ENCODE results near the gene FBXL7.

FBXL7 gene

DNA sequence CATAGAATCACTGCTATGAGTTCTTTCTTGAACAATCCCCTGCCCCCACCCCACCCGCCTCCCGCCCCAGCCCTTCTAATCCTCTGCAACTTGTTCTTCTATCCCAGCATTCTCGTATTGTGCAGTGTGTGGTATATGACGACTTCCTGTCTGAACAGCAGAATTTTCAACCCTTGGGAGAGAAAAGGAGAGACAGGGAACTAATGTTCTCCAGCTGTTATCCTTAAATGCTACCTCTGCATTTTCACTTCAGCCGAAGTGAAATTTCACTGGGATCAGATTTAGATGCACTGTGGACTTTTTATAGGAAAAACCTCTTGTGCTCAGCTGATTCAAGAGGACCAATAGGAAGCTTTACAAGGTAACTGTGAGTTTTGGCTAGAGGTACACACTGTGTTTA lies 2.2 kb downstream of the FBXL7 start:
- TF ChIP-seq ISL1 (CRISPR knock-in tag; IDR thresholded peaks at IDR 0.05) (no peak), ZNF70 (CRISPR knock-in tag; IDR thresholded peaks at IDR 0.05) (no peak), CSDC2 (CRISPR knock-in tag; IDR thresholded peaks at IDR 0.05) (no peak), ZFP30 (CRISPR knock-in tag; IDR thresholded peaks at IDR 0.05) (no peak), OSR1 (CRISPR knock-in tag; IDR thresholded peaks at IDR 0.05) (no peak), ZFP3 (CRISPR knock-in tag; IDR thresholded peaks at IDR 0.05) (no peak), TCF4 (CRISPR knock-in tag; IDR thresholded peaks at IDR 0.05; ENCODE audit: borderline replicate concordance) (no peak), SNAI2 (CRISPR knock-in tag; IDR thresholded peaks at IDR 0.05) (no peak), ESRRG (CRISPR knock-in tag; IDR thresholded peaks at IDR 0.05) (no peak)
- TF ChIP-seq, protein P1, sequence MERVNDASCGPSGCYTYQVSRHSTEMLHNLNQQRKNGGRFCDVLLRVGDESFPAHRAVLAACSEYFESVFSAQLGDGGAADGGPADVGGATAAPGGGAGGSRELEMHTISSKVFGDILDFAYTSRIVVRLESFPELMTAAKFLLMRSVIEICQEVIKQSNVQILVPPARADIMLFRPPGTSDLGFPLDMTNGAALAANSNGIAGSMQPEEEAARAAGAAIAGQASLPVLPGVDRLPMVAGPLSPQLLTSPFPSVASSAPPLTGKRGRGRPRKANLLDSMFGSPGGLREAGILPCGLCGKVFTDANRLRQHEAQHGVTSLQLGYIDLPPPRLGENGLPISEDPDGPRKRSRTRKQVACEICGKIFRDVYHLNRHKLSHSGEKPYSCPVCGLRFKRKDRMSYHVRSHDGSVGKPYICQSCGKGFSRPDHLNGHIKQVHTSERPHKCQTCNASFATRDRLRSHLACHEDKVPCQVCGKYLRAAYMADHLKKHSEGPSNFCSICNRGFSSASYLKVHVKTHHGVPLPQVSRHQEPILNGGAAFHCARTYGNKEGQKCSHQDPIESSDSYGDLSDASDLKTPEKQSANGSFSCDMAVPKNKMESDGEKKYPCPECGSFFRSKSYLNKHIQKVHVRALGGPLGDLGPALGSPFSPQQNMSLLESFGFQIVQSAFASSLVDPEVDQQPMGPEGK (CRISPR knock-in tag; IDR thresholded peaks at IDR 0.05; ENCODE audit: borderline replicate concordance), result no peak
- TF ChIP-seq, protein P2, sequence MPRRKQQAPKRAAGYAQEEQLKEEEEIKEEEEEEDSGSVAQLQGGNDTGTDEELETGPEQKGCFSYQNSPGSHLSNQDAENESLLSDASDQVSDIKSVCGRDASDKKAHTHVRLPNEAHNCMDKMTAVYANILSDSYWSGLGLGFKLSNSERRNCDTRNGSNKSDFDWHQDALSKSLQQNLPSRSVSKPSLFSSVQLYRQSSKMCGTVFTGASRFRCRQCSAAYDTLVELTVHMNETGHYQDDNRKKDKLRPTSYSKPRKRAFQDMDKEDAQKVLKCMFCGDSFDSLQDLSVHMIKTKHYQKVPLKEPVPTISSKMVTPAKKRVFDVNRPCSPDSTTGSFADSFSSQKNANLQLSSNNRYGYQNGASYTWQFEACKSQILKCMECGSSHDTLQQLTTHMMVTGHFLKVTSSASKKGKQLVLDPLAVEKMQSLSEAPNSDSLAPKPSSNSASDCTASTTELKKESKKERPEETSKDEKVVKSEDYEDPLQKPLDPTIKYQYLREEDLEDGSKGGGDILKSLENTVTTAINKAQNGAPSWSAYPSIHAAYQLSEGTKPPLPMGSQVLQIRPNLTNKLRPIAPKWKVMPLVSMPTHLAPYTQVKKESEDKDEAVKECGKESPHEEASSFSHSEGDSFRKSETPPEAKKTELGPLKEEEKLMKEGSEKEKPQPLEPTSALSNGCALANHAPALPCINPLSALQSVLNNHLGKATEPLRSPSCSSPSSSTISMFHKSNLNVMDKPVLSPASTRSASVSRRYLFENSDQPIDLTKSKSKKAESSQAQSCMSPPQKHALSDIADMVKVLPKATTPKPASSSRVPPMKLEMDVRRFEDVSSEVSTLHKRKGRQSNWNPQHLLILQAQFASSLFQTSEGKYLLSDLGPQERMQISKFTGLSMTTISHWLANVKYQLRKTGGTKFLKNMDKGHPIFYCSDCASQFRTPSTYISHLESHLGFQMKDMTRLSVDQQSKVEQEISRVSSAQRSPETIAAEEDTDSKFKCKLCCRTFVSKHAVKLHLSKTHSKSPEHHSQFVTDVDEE (CRISPR knock-in tag; IDR thresholded peaks at IDR 0.05), result no peak
- TF ChIP-seq, protein P3, sequence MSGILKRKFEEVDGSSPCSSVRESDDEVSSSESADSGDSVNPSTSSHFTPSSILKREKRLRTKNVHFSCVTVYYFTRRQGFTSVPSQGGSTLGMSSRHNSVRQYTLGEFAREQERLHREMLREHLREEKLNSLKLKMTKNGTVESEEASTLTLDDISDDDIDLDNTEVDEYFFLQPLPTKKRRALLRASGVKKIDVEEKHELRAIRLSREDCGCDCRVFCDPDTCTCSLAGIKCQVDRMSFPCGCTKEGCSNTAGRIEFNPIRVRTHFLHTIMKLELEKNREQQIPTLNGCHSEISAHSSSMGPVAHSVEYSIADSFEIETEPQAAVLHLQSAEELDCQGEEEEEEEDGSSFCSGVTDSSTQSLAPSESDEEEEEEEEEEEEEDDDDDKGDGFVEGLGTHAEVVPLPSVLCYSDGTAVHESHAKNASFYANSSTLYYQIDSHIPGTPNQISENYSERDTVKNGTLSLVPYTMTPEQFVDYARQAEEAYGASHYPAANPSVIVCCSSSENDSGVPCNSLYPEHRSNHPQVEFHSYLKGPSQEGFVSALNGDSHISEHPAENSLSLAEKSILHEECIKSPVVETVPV (CRISPR knock-in tag; IDR thresholded peaks at IDR 0.05), result no peak
- TF ChIP-seq, protein P4, sequence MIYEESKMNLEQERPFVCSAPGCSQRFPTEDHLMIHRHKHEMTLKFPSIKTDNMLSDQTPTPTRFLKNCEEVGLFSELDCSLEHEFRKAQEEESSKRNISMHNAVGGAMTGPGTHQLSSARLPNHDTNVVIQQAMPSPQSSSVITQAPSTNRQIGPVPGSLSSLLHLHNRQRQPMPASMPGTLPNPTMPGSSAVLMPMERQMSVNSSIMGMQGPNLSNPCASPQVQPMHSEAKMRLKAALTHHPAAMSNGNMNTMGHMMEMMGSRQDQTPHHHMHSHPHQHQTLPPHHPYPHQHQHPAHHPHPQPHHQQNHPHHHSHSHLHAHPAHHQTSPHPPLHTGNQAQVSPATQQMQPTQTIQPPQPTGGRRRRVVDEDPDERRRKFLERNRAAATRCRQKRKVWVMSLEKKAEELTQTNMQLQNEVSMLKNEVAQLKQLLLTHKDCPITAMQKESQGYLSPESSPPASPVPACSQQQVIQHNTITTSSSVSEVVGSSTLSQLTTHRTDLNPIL (CRISPR knock-in tag; IDR thresholded peaks at IDR 0.05; ENCODE audit: low read depth), result no peak
- ATAC-seq, result no peak

DNA sequence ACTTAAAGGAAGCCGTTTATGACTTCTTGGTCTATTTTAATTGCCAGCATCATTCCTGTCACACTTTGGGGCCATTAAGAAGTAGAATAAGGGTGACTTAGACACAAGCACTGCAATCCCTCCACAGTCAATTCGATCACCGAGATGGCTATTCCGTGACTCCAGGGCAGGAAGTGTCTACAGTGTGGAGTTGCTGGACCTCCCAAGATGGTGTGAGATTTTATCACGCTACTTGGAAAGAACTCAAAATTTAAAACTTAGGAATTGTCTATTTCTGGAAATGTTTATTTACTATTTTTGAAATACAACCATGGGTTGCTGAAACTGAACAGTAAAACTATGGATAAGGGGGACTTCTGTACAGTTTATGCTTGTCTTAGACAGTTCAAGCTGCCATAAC lies 6.2 kb downstream of the FBXL7 start:
- TF ChIP-seq TOX (CRISPR knock-in tag; IDR thresholded peaks at IDR 0.05; ENCODE audit: borderline replicate concordance), result no peak
- no peak for TF ChIP-seq ZNF70 (CRISPR knock-in tag; IDR thresholded peaks at IDR 0.05)
- TF ChIP-seq, protein P3 (CRISPR knock-in tag; IDR thresholded peaks at IDR 0.05), result no peak
- TF ChIP-seq CSDC2 (CRISPR knock-in tag; IDR thresholded peaks at IDR 0.05), result no peak
- TF ChIP-seq ZNF8 (CRISPR knock-in tag; IDR thresholded peaks at IDR 0.05), result no peak
- no peak for TF ChIP-seq OSR1 (CRISPR knock-in tag; IDR thresholded peaks at IDR 0.05)
- no peak for TF ChIP-seq ZC3H10 (CRISPR knock-in tag; IDR thresholded peaks at IDR 0.05)
- ATAC-seq, result no peak

DNA sequence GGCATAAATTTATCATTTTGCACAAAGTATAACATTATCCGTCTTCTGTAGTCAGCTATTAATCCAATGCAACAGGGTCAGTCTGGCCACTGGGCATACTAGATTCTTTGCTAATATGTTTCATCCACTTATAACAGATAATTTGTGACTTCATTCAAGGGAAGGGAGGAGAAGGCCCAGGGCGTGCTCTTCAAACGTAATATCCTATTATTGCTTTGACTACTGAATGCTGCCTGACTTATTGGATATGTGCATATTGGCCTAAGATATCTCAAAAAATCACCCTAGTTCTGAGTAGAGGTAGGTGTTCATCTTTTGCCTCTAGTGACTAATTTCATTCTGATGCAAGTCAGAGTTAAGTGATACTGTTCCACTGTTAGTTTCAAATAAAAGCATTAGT lies 6.9 kb downstream of the FBXL7 start:
- no peak for ATAC-seq
- no peak for TF ChIP-seq TOX (CRISPR knock-in tag; IDR thresholded peaks at IDR 0.05; ENCODE audit: borderline replicate concordance)
- TF ChIP-seq, protein P3 (CRISPR knock-in tag; IDR thresholded peaks at IDR 0.05), result no peak
- TF ChIP-seq, protein P4 (CRISPR knock-in tag; IDR thresholded peaks at IDR 0.05; ENCODE audit: low read depth), result no peak
- TF ChIP-seq ZNF8 (CRISPR knock-in tag; IDR thresholded peaks at IDR 0.05), result no peak
- no peak for TF ChIP-seq ZC3H10 (CRISPR knock-in tag; IDR thresholded peaks at IDR 0.05)
